Osteocyte (in vitro differentiated cells): ENCODE data around the gene FOXR1. TPM values are rescaled to one million over a fixed set of nuclear protein-coding genes. Genes with fewer than 3 reads are reported as not detected.
"Not testable (repeated sequence)": the region's sequence is repeated elsewhere in the genome, so short reads cannot be mapped to it uniquely, and the experiment has no call there.

Experiments
- DNase-seq: peaks from one replicate; pipeline ENCODE4 v3.0.0; 2021; ENCODE audit warnings: mixed read lengths; ENCODE audit not compliant: unreplicated experiment; ENCODE audit errors: extremely low spot score
- H3K27ac Mint-ChIP-seq: one replicate; pipeline ENCODE4 v1.8.0; 2021; ENCODE audit warnings: mild to moderate bottlenecking, mixed read lengths; ENCODE audit not compliant: unreplicated experiment
- H3K27me3 Mint-ChIP-seq: one replicate; pipeline ENCODE4 v1.8.0; 2021; ENCODE audit warnings: mixed read lengths; ENCODE audit not compliant: unreplicated experiment
- H3K36me3 Mint-ChIP-seq: one replicate; pipeline ENCODE4 v1.8.0; 2021; ENCODE audit warnings: mixed read lengths; ENCODE audit not compliant: unreplicated experiment
- H3K4me1 Mint-ChIP-seq: one replicate; pipeline ENCODE4 v1.8.0; 2021; ENCODE audit warnings: mixed read lengths; ENCODE audit not compliant: unreplicated experiment
- H3K4me3 Mint-ChIP-seq: one replicate; pipeline ENCODE4 v1.8.0; 2021; ENCODE audit warnings: mild to moderate bottlenecking, moderate library complexity, mixed read lengths; ENCODE audit not compliant: unreplicated experiment
- H3K9me3 Mint-ChIP-seq: one replicate; pipeline ENCODE4 v1.8.0; 2021; ENCODE audit warnings: mixed read lengths; ENCODE audit not compliant: unreplicated experiment
- CTCF ChIP-seq: fragments of 200-600 bp; sonication (generic); IDR thresholded peaks from 2 replicates; pipeline ENCODE4 v1.5.0; 2021; ENCODE audit warnings: antibody characterized with exemption, mild to moderate bottlenecking, moderate library complexity
- total RNA-seq: library from RNA; stranded (reverse); gene quantifications from 2 replicates; pipeline ENCODE4 v1.2.1, GENCODE V29; 2021

FOXR1 gene
- total RNA-seq, 1 donor from 2014 or later: not detected

- H3K4me1 Mint-ChIP-seq: no peaks in the 10 kb centered on the region
- H3K36me3 Mint-ChIP-seq: no peaks in the 10 kb centered on the region
- no peak overlapping the region for H3K4me3 Mint-ChIP-seq
- peaks cover 34% of the 10 kb centered on the region for H3K27me3 Mint-ChIP-seq
- no peak for DNase-seq
- H3K27ac Mint-ChIP-seq: no peak overlapping the region
- TF ChIP-seq CTCF: no peak
- H3K9me3 Mint-ChIP-seq: no peaks in the 10 kb centered on the region
These were observed 4.5 kb downstream of the FOXR1 start for GRCh38 chr11:118975771-118976709.

GRCh38 chr11:118979434-118979833, 7.9 kb downstream of the FOXR1 start:
- no peak for TF ChIP-seq CTCF
- H3K36me3 Mint-ChIP-seq: no peaks in the 10 kb centered on the region
- peaks cover 26% of the 10 kb centered on the region for H3K27me3 Mint-ChIP-seq
- H3K4me1 Mint-ChIP-seq: no peaks in the 10 kb centered on the region
- H3K27ac Mint-ChIP-seq: no peak overlapping the region
- H3K4me3 Mint-ChIP-seq: no peak overlapping the region
- DNase-seq: no peak
- H3K9me3 Mint-ChIP-seq: no peaks in the 10 kb centered on the region

GRCh38 chr11:118980191-118980881, 8.8 kb downstream of the FOXR1 start:
- H3K4me3 Mint-ChIP-seq: no peak overlapping the region
- no peak overlapping the region for H3K27ac Mint-ChIP-seq
- no peak for DNase-seq
- peaks cover 19% of the 10 kb centered on the region for H3K27me3 Mint-ChIP-seq
- no peak for TF ChIP-seq CTCF
- no peaks in the 10 kb centered on the region for H3K36me3 Mint-ChIP-seq
- peaks cover 2% of the 10 kb centered on the region for H3K4me1 Mint-ChIP-seq
- H3K9me3 Mint-ChIP-seq: no peaks in the 10 kb centered on the region

GRCh38 chr11:118984337-118984736, 12.8 kb downstream of the FOXR1 start:
- not testable (repeated sequence) for H3K36me3 Mint-ChIP-seq, H3K4me1 Mint-ChIP-seq, H3K27ac Mint-ChIP-seq, H3K9me3 Mint-ChIP-seq, DNase-seq, H3K4me3 Mint-ChIP-seq, H3K27me3 Mint-ChIP-seq

- peaks cover under 1% of the 10 kb centered on the region for H3K27me3 Mint-ChIP-seq
- H3K27ac Mint-ChIP-seq: no peak overlapping the region
- peaks cover 2% of the 10 kb centered on the region for H3K4me1 Mint-ChIP-seq
- no peak for TF ChIP-seq CTCF
- H3K9me3 Mint-ChIP-seq: no peaks in the 10 kb centered on the region
- H3K36me3 Mint-ChIP-seq: no peaks in the 10 kb centered on the region
- no peak for DNase-seq
- H3K4me3 Mint-ChIP-seq: no peak overlapping the region
These were observed 13.3 kb downstream of the FOXR1 start for GRCh38 chr11:118984825-118985224.
